Measurements from ENCODE around the gene TUBGCP5.

The TUBGCP5 gene

GRCh38 chr15:22979238-22980188 is 59.9 kb downstream of the TUBGCP5 start:
- DNase-seq (ENCODE audit: low read depth in 1 of 2, low spot score in 1 of 2), result no peak

GRCh38 chr15:22978691-22979237 is 60.6 kb downstream of the TUBGCP5 start:
- DNase-seq (ENCODE audit: low read depth in 1 of 2, low spot score in 1 of 2), result no peak

- no peak for DNase-seq (ENCODE audit: low read depth in 1 of 2, low spot score in 1 of 2)
Observed at GRCh38 chr15:22974745-22975144, 64.6 kb downstream of the TUBGCP5 start.

DNA sequence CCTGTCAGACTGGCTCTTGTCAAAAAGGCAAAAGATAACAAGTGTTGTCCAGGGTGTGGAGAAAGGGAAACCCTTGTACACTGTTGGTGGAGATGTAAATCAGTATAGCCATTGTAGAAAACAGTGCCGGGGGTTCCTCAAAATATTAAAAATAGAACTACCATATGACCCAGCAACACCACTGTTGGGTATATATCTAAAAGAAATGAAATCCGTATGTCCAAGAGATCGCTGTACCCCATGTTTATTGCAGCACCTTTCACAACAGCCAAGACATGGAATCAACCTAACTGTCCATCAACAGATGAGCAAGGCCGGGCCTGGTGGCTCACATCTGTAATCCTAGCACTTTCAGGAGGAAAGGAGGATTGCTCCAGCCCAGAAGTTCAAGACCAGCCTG is 65.4 kb downstream of the TUBGCP5 start:
- no peak for DNase-seq (ENCODE audit: low read depth in 1 of 2, low spot score in 1 of 2)

DNA sequence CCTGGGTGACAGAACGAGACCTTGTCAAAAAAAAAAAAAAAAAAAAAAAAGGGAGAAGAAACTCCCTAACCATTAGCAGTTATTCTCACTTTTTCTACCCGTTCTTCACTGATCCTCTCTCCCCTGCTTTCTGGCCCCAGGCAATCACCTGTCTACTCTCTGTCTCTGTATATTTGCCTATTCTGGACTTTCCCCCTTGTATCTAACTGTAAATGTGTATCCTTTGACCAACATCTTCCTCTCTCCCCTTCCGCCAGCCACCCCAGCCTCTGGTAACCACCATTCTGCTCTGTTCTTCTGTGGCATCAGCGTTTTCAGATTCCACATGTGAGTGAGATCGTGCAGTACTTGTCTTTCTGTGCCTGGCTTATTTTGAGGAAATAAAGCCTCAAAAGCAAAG is 66.1 kb downstream of the TUBGCP5 start:
- no peak for DNase-seq (ENCODE audit: low read depth in 1 of 2, low spot score in 1 of 2)

DNA sequence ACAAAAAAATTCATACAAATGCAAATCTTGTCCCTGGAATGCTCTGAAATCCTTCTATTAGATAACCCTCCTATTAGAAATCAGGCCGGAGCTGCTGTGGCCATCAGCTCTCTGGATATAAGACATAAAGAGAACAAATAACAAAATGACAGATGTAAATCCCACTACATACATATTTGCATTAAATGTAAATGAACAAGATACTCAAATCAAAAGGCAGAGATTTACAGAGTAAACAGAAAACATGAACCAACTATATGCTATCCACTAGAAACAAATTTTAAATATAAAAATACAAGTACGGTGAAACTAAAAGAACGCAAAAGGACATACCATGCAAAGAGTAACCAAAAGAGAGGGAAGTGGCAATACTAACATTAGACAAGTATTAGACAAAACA is 69.9 kb downstream of the TUBGCP5 start:
- no peak for DNase-seq (ENCODE audit: low read depth in 1 of 2, low spot score in 1 of 2)

DNA sequence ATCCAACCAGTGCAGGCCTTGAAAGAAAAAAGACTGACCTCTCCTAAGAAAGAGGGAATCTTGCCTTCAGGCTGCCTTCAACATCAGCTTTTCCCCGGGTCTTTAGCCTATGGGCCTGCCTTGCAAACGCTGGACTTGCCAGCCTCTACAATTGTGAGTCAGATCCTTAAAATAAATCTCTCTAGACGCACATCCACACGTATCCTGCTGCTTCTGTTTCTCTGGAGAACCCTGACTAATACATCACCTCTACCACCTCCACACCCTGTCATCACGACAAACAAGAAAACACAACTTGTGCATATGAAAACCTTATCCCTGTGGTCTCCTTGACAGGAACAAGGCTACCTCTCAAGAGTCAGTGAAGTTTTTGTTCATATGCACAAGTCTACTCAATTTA is 71.0 kb downstream of the TUBGCP5 start:
- no peak for DNase-seq (ENCODE audit: low read depth in 1 of 2, low spot score in 1 of 2)

- DNase-seq (ENCODE audit: low read depth in 1 of 2, low spot score in 1 of 2), result no peak
Observed at GRCh38 chr15:22967084-22967770, 72.1 kb downstream of the TUBGCP5 start.

GRCh38 chr15:22966321-22967083 is 72.9 kb downstream of the TUBGCP5 start:
- no peak for DNase-seq (ENCODE audit: low read depth in 1 of 2, low spot score in 1 of 2)

DNA sequence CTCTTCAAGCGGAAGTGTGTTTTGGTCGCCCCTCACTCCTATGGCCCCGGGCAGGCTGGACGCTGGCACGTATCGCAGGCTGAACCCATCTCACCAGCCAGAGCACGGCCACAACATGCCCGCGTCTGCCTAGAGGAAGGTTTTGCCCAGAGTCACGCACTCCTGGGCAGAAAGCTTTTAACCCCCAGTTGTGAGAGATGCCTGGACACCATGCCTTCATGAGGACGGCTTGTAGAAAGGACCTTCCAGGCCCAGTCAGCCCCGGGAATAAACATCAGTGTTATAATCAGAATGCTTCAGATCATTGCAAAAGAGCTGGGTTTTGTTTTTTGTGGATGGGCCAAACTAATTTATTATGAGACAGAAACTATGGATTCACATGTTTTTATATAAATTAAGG is 75.7 kb downstream of the TUBGCP5 start:
- DNase-seq (ENCODE audit: low read depth in 1 of 2, low spot score in 1 of 2), result no peak

- DNase-seq (ENCODE audit: low read depth in 1 of 2, low spot score in 1 of 2), result no peak
Observed at GRCh38 chr15:22962611-22963010, 76.8 kb downstream of the TUBGCP5 start.

DNA sequence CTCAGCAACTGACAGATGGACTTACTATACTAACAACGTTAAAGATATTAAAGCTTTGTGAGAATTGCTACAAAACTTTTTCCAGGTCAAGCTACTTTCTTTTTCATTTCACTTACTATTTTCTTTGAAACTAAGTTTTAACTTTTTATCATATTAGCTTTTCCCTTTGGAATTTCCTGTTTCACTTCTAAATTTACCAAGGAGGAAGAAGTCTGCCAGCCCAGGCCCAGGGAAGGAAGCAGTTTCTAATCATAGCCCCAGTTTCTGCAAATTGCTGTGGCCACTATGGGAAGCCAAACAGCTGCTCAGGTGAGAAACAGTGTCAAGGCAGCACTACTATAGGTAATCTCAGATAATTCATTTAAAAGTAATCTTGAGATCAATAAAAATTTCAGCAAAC is 77.6 kb downstream of the TUBGCP5 start:
- no peak for DNase-seq (ENCODE audit: low read depth in 1 of 2, low spot score in 1 of 2)

DNA sequence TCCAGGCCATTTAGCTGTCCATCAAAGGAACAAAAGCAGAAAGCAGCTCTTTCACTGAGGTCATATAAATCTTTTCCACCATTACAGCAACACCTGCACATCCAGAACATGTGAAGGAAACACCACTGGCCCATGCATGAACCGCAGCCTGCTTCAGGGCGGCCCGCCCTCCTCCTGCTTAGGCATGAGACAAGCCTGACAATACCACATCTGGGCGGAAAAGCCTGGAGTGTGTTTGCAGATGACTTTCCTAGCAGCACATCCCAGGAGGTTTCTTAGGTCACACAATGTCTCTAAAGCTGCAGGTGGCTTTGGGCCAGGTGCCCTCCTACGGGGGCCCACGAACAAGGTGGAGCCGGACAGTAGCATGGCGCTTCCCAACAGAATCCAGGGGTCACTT is 78.8 kb downstream of the TUBGCP5 start:
- no peak for DNase-seq (ENCODE audit: low read depth in 1 of 2, low spot score in 1 of 2)

DNA sequence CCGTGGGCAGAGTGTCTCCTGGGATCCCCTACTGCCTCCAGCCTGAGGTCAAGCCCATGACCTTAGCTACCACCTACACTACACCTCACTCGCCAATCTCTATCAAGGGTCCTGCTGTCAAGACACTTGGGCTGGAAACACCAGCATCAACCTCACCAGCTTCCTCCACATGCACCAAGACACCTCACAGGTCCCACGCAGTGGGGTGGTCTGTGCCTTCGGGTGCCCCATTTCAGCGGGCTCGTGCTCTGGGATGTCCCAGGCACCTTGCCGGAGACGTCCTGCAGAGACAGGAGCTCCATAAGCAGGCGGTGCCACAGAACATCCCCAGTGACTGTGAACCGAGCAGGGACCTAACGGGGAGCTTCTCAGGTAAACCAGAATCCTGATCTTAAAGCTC is 79.2 kb downstream of the TUBGCP5 start:
- no peak for DNase-seq (ENCODE audit: low read depth in 1 of 2, low spot score in 1 of 2)

DNA sequence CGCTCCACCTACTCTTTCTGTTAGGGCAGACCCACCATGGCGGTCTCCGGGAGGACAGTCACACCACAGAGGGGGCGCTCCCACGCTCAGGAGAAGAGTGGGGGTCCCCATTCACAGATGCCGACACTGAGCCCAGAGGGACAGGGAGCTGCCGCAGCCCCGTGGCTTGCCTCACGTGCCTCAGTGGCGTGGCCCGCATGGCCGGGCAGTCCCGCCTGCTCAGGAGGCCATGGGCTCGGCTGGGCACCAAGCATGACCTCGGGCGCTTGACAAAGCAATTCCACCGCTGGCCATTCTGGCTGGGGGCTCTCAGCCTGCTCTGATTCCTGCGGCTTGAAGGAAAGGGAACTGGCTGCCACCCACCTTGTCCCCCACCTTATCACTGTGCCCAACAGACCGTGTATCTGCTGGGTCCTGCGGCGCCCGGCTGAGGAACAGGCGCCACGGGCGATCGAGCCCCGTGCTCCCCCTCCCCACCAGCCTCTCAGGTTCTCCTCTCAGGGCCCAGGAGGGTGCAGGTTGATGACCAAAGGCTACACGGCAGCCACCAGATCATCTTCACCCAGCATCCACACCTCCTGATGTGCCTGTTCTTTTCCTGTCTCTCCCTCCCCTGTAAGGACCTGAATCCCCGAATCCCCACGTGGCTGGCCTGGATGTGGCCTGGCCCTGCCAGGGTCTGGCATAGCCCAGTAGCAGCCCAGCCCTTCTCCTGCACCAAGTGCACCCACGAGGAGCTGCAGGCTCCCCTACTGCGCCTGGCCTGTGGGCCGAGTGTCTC is 79.9 kb downstream of the TUBGCP5 start:
- DNase-seq (ENCODE audit: low read depth in 1 of 2, low spot score in 1 of 2), result no peak

DNA sequence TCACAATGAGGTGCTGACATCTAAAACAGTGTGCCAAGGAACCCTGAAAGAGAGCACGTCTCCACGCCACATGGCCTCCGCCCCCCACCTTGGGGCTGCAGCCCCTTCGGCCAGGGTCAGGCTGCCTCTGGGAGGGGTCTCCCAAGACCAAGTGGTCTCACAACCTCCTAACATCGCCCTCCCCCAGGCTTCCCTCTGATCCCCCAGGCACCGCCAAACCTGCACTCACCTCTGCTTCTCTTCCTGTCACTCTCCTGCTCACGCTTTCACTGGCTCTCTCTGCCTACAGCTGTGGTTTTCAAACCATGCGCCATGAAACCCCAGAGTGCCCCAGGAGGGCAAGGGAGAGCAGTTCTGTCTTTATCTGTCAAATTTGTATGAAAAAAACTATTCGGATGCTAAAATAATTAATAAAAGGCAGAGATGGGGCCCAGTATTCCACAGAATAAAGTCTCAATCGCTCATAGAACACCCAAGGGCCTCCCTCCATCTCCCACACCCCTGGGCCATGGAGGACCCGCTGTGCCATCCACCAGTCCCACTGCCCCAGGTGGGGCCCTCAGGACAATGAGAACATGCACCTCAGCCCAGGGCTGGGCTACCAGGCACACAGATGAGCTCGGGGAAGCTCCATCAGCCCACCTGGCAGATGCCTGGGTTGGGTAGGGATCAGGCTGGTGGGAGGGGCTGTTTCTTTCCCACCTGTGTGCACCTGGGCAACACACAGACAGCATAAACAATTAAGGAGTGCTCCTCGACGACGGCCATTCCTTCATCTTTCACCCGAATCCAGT is 80.7 kb downstream of the TUBGCP5 start:
- no peak for DNase-seq (ENCODE audit: low read depth in 1 of 2, low spot score in 1 of 2)

GRCh38 chr15:22956978-22957260 is 82.5 kb downstream of the TUBGCP5 start:
- DNase-seq (ENCODE audit: low read depth in 1 of 2, low spot score in 1 of 2), result no peak

- DNase-seq (ENCODE audit: low read depth in 1 of 2, low spot score in 1 of 2), result no peak
Observed at GRCh38 chr15:22956257-22956977, 83.0 kb downstream of the TUBGCP5 start.

GRCh38 chr15:22955544-22956119 is 83.7 kb downstream of the TUBGCP5 start:
- DNase-seq (ENCODE audit: low read depth in 1 of 2, low spot score in 1 of 2), result no peak
